HG02943 (cell line): Measurements from ENCODE around the gene S100A1.
"Not testable (repeated sequence)": the region's sequence is repeated elsewhere in the genome, so short reads cannot be mapped to it uniquely, and the experiment has no call there.

ENCODE experiments used
- ATAC-seq: cut with Tn5 transposase; IDR thresholded peaks from one replicate; pipeline ENCODE4 v1.9.1; 2021; ENCODE audit warnings: mild to moderate bottlenecking, low read depth, moderate library complexity; ENCODE audit not compliant: unreplicated experiment

Gene S100A1

GRCh38 chr1:153649863-153650235 lies 21.6 kb downstream of the S100A1 start:
- ATAC-seq, result no peak

- no peak for ATAC-seq
These were observed 23.5 kb downstream of the S100A1 start for GRCh38 chr1:153651771-153652170.

- ATAC-seq, result no peak
These were observed 24.7 kb downstream of the S100A1 start for GRCh38 chr1:153652805-153653500.

GRCh38 chr1:153655333-153655732 lies 27.1 kb downstream of the S100A1 start:
- ATAC-seq, result no peak

- ATAC-seq, result peak; percentile 84
These were observed 30.4 kb downstream of the S100A1 start, which contains the start of gene SNAPIN for GRCh38 chr1:153658400-153659174. TSS of gene SNAPIN (plus strand) at chr1:153658703. CDS start at chr1:153658744, 41 bp downstream.

- no peak for ATAC-seq
These were observed 30.9 kb downstream of the S100A1 start for GRCh38 chr1:153659175-153659534.

GRCh38 chr1:153659656-153660055 lies 31.4 kb downstream of the S100A1 start:
- ATAC-seq, result no peak

- ATAC-seq, result no peak
These were observed 33.0 kb downstream of the S100A1 start for GRCh38 chr1:153661111-153661708.

GRCh38 chr1:153662269-153662668 lies 34.0 kb downstream of the S100A1 start:
- ATAC-seq, result no peak

- no peak for ATAC-seq
These were observed 35.0 kb downstream of the S100A1 start for GRCh38 chr1:153663211-153663610.

- no peak for ATAC-seq
These were observed 39.2 kb downstream of the S100A1 start for GRCh38 chr1:153667439-153667838.

- not testable (repeated sequence) for ATAC-seq
These were observed 40.4 kb downstream of the S100A1 start for GRCh38 chr1:153668672-153669071.

- no peak for ATAC-seq
These were observed 41.4 kb downstream of the S100A1 start for GRCh38 chr1:153669606-153670005.

GRCh38 chr1:153670257-153670858 lies 42.1 kb downstream of the S100A1 start:
- no peak for ATAC-seq

GRCh38 chr1:153670859-153671627 lies 42.8 kb downstream of the S100A1 start, which contains the start of gene ILF2:
TSS of gene ILF2 (minus strand) at chr1:153670993. CDS start at chr1:153670922, 71 bp downstream.
- ATAC-seq, result peak; percentile 95

GRCh38 chr1:153671628-153672353 lies 43.6 kb downstream of the S100A1 start:
- not testable (repeated sequence) for ATAC-seq

- no peak for ATAC-seq
These were observed 45.3 kb downstream of the S100A1 start for GRCh38 chr1:153673511-153673910.

- ATAC-seq, result no peak
These were observed 49.7 kb downstream of the S100A1 start for GRCh38 chr1:153677718-153678518.
